Esophagus muscularis mucosa (tissue), 4 donors: ENCODE measurements around the gene PSPC1. TPM values are rescaled to one million over a fixed set of nuclear protein-coding genes. Genes with fewer than 3 reads are reported as not detected.

Experiments used
- DNase-seq: peaks from one replicate; pipeline ENCODE4 v3.0.0-alpha.2; 2017; ENCODE audit errors: extremely low spot score
- H3K27ac ChIP-seq, 4 donors: fragments of 200-600 bp; sonication (generic); replicated peaks in 1 of 4; 1 replicate in 3 of 4; 2 replicates in 1 of 4; pipeline ENCODE4 v1.5.1; 2016 to 2019; ENCODE audit warnings: mild to moderate bottlenecking in 1 of 4
- H3K27me3 ChIP-seq, 4 donors: fragments of 200-600 bp; sonication (generic); one replicate each; pipeline versions ENCODE4 v1.5.1 to v1.6.0; 2016 to 2019
- H3K36me3 ChIP-seq, 4 donors: fragments of 200-600 bp; sonication (generic); one replicate each; pipeline ENCODE4 v1.5.1; 2016 to 2019
- H3K4me1 ChIP-seq, 4 donors: fragments of 200-600 bp; sonication (generic); one replicate each; pipeline ENCODE4 v1.5.1; 2016 to 2019
- H3K4me3 ChIP-seq, 4 donors: fragments of 200-600 bp; sonication (generic); 1 replicate in 2 of 4; 2 replicates in 2 of 4; pipeline ENCODE4 v1.5.1; 2016 to 2019; ENCODE audit warnings: mild to moderate bottlenecking in 4 of 4, moderate library complexity in 1 of 4
- H3K9me3 ChIP-seq, 4 donors: fragments of 200-600 bp; sonication (generic); 1 replicate in 3 of 4; 2 replicates in 1 of 4; pipeline ENCODE4 v1.5.1; 2016 to 2019
- CTCF ChIP-seq, 3 experiments: fragments of 200-600 bp in 2 of 3; fragments of 450-650 bp in 1 of 3; sonication (generic) in 2 of 3; IDR thresholded peaks; one replicate each; pipeline ENCODE4 v1.5.1; 2017 to 2019; ENCODE audit warnings: antibody characterized with exemption in 3 of 3, mild to moderate bottlenecking in 2 of 3, moderate library complexity in 1 of 3
- EP300 ChIP-seq: sonication (generic); formaldehyde crosslinking; IDR thresholded peaks from one replicate; pipeline ENCODE4 v1.6.1; 2017; ENCODE audit warnings: antibody characterized with exemption
- POLR2A ChIP-seq: fragments of 450-650 bp; IDR thresholded peaks from one replicate; pipeline ENCODE4 v1.6.1; 2017; ENCODE audit warnings: antibody characterized with exemption, moderate library complexity, mild to moderate bottlenecking, low read depth
- POLR2AphosphoS5 ChIP-seq, 2 donors: sonication (generic); formaldehyde crosslinking; IDR thresholded peaks; one replicate each; pipeline ENCODE4 v1.6.1; 2017; ENCODE audit warnings: antibody characterized with exemption in 2 of 2
- WGBS: methylation state at CpG from one replicate; pipeline ENCODE4 v1.1.5; 2018; 5-methylcytosine and 5-hydroxymethylcytosine counted together
- intact Hi-C: fragments of 100-400 bp; cut with DNase I; formaldehyde crosslinking; loops from one replicate; pipeline ENCODE4 v1.15.1; 2023
- total RNA-seq, 4 donors: library from RNA; depleted of rRNA; stranded (reverse); fragments of >200 nt; gene quantifications; one replicate each; pipeline versions ENCODE4 v1.1.0 to v1.2.1, GENCODE V29; 2016

The PSPC1 gene
- total RNA-seq, 4 donors from 2014 or later, result 35.0 to 53.8 (median 48.4) TPM

DNA sequence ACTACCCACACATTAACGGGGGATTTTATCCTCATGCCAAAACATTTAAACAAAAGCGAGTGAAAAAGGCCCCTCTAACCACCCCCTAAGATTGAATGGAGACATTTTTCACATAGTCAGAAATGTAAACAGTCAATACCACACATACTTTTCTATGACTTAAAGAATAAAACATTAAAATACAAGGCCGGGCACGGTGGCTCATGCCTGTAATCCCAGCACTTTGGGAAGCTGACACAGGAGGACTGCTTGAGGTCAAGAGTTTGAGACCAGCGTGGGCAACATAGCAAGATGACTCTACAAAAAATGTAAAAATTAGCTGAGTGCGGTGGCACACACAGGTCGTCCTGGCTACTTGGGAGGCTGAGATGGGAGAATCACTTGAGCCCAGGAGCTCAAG is 102.0 kb downstream of the PSPC1 start:
- H3K27me3 ChIP-seq, result no peaks in the 10 kb centered on the region
- no peaks in the 10 kb centered on the region for H3K9me3 ChIP-seq
- peaks cover 0 to 4% (median 2%) of the 10 kb centered on the region in 4 donors for H3K4me1 ChIP-seq
- no peak for DNase-seq
- H3K4me3 ChIP-seq, result no peak overlapping the region
- 71% methylated on average over 7 of the region's 7 CpGs for WGBS
- intact Hi-C loops, result no loop called here
- TF ChIP-seq CTCF (IDR thresholded peaks at IDR 0.05), result no peak
- TF ChIP-seq POLR2AphosphoS5 (IDR thresholded peaks at IDR 0.05), result no peak
- no peak for TF ChIP-seq POLR2A
- H3K27ac ChIP-seq, result no peak overlapping the region
- H3K36me3 ChIP-seq, result peaks cover 0 to 21% (median 6%) of the 10 kb centered on the region in 4 donors

GRCh38 chr13:19676168-19676567 is 106.6 kb downstream of the PSPC1 start:
- intact Hi-C loops, result loop anchor here (10.0 kb wide), 2 partner anchors 109 to 189 kb away; partner anchors contain the start of genes PSPC1 and ZMYM5
- WGBS, result 91% methylated on average over 3 of the region's 3 CpGs
- Histone ChIP-seq H3K4me1 (peaks cover 0 to 4% (median 0%) of the 10 kb centered on the region in 4 donors), H3K4me3 (no peak overlapping the region), H3K27me3 (no peaks in the 10 kb centered on the region), H3K27ac (no peak overlapping the region), H3K9me3 (no peaks in the 10 kb centered on the region), H3K36me3 (peaks cover 19 to 66% (median 48%) of the 10 kb centered on the region in 4 donors)
- TF ChIP-seq CTCF (IDR thresholded peaks at IDR 0.05) (no peak), POLR2AphosphoS5 (IDR thresholded peaks at IDR 0.05) (no peak), POLR2A (no peak), EP300 (no peak)
- no peak for DNase-seq

GRCh38 chr13:19674898-19675297 is 107.8 kb downstream of the PSPC1 start:
- 94% methylated on average over 10 of the region's 10 CpGs for WGBS
- H3K36me3 ChIP-seq, result peaks cover 25 to 78% (median 60%) of the 10 kb centered on the region in 4 donors
- TF ChIP-seq CTCF (IDR thresholded peaks at IDR 0.05), result no peak
- no peak for TF ChIP-seq POLR2AphosphoS5 (IDR thresholded peaks at IDR 0.05)
- no peak for TF ChIP-seq POLR2A
- no peak for TF ChIP-seq EP300

GRCh38 chr13:19673473-19674430 is 109.0 kb downstream of the PSPC1 start:
- WGBS, result 87% methylated on average over 11 of the region's 11 CpGs
- Histone ChIP-seq H3K4me1 (no peaks in the 10 kb centered on the region), H3K27ac (no peak overlapping the region), H3K27me3 (no peaks in the 10 kb centered on the region), H3K4me3 (no peak overlapping the region), H3K36me3 (peaks cover 37 to 83% (median 71%) of the 10 kb centered on the region in 4 donors), H3K9me3 (no peaks in the 10 kb centered on the region)
- no peak for TF ChIP-seq CTCF (IDR thresholded peaks at IDR 0.05)
- TF ChIP-seq EP300, result no peak
- no peak for TF ChIP-seq POLR2AphosphoS5 (IDR thresholded peaks at IDR 0.05)
- TF ChIP-seq POLR2A, result no peak
- intact Hi-C loops, result loop anchor here (10.0 kb wide), 2 partner anchors 111 to 191 kb away; partner anchors contain the start of genes PSPC1 and ZMYM5
- DNase-seq, result no peak

More at GRCh38 chr13:19674898-19675297, 107.8 kb downstream of the PSPC1 start:
- intact Hi-C loops, result loop anchor here (10.0 kb wide), 2 partner anchors 110 to 190 kb away; partner anchors contain the start of genes PSPC1 and ZMYM5
- Histone ChIP-seq H3K4me1 (no peaks in the 10 kb centered on the region), H3K27ac (no peak overlapping the region), H3K4me3 (no peak overlapping the region), H3K27me3 (no peaks in the 10 kb centered on the region), H3K9me3 (no peaks in the 10 kb centered on the region)
- DNase-seq, result no peak
